ENCODE measurements around the gene CBX4. TPM values are rescaled to one million over a fixed set of nuclear protein-coding genes. Genes with fewer than 3 reads are reported as not detected.

The CBX4 gene
- total and polyA plus RNA-seq, 2 of the 13 experiments (the other 11 are each of a cell fraction or from before 2014, with no cell fraction given) = 25.8 to 50.8 TPM

DNA sequence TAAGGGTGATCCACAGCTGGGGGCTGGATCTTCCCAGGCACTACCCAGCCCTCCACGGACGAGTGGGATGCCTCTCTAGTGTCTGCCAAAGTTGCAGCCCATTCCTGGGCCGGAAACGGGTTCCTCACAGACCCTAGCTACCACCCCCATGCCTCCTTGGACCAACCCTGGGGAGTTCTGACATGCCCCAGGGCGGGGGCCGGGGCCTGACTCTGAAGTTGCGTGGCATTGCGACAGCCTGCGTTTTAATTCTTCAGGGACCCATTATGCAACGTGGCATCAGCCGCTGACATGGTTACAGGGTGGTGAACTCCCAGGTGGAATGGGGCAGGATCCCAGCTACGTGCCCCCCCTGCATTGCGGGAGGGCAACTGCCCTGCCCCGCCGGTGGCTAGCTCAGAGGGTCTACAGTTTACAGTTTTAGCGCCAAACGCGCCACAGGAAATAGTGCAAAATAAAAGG, 2.7 kb downstream of the CBX4 start (continued):
- TF ChIP-seq GATA4 (IDR thresholded peaks at IDR 0.05; ENCODE audit: borderline replicate concordance, low read depth) (no peak), THAP7 (CRISPR knock-in tag; IDR thresholded peaks at IDR 0.05) (no peak), ZSCAN20 (CRISPR knock-in tag; IDR thresholded peaks at IDR 0.05; ENCODE audit: borderline replicate concordance) (no peak), ZBTB7A (CRISPR knock-in tag; IDR thresholded peaks at IDR 0.05) (0 out of 2 replicates have a peak, but pooled peaks have one; percentile 4), ZNF446 (CRISPR knock-in tag; IDR thresholded peaks at IDR 0.05) (0 out of 2 replicates have a peak, but pooled peaks have one; percentile 40), SALL1 (CRISPR knock-in tag; IDR thresholded peaks at IDR 0.05) (no peak), MZF1 (CRISPR knock-in tag; IDR thresholded peaks at IDR 0.05; ENCODE audit: borderline replicate concordance) (peak; percentile 20; the same call in 1 of the 2 replicates), ATF4 (CRISPR knock-in tag; IDR thresholded peaks at IDR 0.05) (peak in 1 of 2 experiments; percentile 62; a peak in 1 of 4 replicates), ARNT2 (CRISPR knock-in tag; IDR thresholded peaks at IDR 0.05; ENCODE audit: low read depth) (no peak), ZBTB38 (CRISPR knock-in tag; IDR thresholded peaks at IDR 0.05) (0 out of 2 replicates have a peak, but pooled peaks have one; percentile 33), ZFP36L1 (CRISPR knock-in tag; IDR thresholded peaks at IDR 0.05) (no peak), KDM4B (CRISPR knock-in tag; IDR thresholded peaks at IDR 0.05) (0 out of 2 replicates have a peak, but pooled peaks have one; percentile 21), FIP1L1 (IDR thresholded peaks at IDR 0.05; ENCODE audit: borderline replicate concordance, insufficient read depth, low read depth, low read length) (no peak)
- TF ChIP-seq, protein P1, sequence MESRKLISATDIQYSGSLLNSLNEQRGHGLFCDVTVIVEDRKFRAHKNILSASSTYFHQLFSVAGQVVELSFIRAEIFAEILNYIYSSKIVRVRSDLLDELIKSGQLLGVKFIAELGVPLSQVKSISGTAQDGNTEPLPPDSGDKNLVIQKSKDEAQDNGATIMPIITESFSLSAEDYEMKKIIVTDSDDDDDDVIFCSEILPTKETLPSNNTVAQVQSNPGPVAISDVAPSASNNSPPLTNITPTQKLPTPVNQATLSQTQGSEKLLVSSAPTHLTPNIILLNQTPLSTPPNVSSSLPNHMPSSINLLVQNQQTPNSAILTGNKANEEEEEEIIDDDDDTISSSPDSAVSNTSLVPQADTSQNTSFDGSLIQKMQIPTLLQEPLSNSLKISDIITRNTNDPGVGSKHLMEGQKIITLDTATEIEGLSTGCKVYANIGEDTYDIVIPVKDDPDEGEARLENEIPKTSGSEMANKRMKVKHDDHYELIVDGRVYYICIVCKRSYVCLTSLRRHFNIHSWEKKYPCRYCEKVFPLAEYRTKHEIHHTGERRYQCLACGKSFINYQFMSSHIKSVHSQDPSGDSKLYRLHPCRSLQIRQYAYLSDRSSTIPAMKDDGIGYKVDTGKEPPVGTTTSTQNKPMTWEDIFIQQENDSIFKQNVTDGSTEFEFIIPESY (CRISPR knock-in tag; IDR thresholded peaks at IDR 0.05) = peak; percentile 74
- TF ChIP-seq, protein P2, sequence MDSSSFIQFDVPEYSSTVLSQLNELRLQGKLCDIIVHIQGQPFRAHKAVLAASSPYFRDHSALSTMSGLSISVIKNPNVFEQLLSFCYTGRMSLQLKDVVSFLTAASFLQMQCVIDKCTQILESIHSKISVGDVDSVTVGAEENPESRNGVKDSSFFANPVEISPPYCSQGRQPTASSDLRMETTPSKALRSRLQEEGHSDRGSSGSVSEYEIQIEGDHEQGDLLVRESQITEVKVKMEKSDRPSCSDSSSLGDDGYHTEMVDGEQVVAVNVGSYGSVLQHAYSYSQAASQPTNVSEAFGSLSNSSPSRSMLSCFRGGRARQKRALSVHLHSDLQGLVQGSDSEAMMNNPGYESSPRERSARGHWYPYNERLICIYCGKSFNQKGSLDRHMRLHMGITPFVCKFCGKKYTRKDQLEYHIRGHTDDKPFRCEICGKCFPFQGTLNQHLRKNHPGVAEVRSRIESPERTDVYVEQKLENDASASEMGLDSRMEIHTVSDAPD (CRISPR knock-in tag; IDR thresholded peaks at IDR 0.05) = no peak
